Measurements from ENCODE around the gene DDB1. TPM values are rescaled to one million over a fixed set of nuclear protein-coding genes. Genes with fewer than 3 reads are reported as not detected.

DDB1 gene
- total and polyA plus RNA-seq, 2 of the 13 experiments (the other 11 are each of a cell fraction or from before 2014, with no cell fraction given): 217 to 266 TPM

- Histone ChIP-seq H3K4me2 (ENCODE audit: low read depth, low read length) (no peak overlapping the region), H2AFZ (ENCODE audit: low read length) (no peak overlapping the region), H3K79me2 (ENCODE audit: insufficient read depth, low read length) (no peaks in the 10 kb centered on the region), H3K27me3 (ENCODE audit: control insufficient read depth in 1 of 2, insufficient read depth in 2 of 2, low read length in 2 of 2) (no peaks in the 10 kb centered on the region), H3K27ac (ENCODE audit: extremely low read length, insufficient read depth, low read length) (no peak overlapping the region), H3K36me3 (replicated peaks in 1 of 2; ENCODE audit: control insufficient read depth in 1 of 2, insufficient read depth in 2 of 2, low read length in 2 of 2) (peaks cover 46 to 63% of the 10 kb centered on the region in 2 experiments), H3K9me3 (ENCODE audit: low read length) (no peaks in the 10 kb centered on the region), H3K4me1 (ENCODE audit: insufficient read depth, low read length) (no peaks in the 10 kb centered on the region), H3K4me3 (replicated peaks in 1 of 3; ENCODE audit: insufficient read depth in 1 of 3, low read depth in 2 of 3, low read length in 3 of 3) (no peak overlapping the region), H3K9ac (ENCODE audit: insufficient read depth, low read depth, low read length) (no peak overlapping the region), H4K20me1 (ENCODE audit: insufficient read depth, low read length) (peaks cover 5% of the 10 kb centered on the region; the same call in 1 of the 2 replicates)
- ATAC-seq (no peak), DNase-seq (ENCODE audit: low spot score) (no peak), FAIRE-seq (no peak)
- intact Hi-C loops (cut with micrococcal nuclease; ENCODE audit: unreplicated experiment): no loop called here
- TF ChIP-seq AGO2 (optimal IDR thresholded peaks at IDR 0.05; ENCODE audit: low read depth, low read length): peak; percentile 27
- TF ChIP-seq ZNF775 (CRISPR knock-in tag; IDR thresholded peaks at IDR 0.05; ENCODE audit: borderline replicate concordance): no peak
- 0 out of 4 replicates have a peak, but pooled peaks of 1 of the 2 experiments have one; percentile 10 for TF ChIP-seq POLR2A (IDR thresholded peaks at IDR 0.05; ENCODE audit: insufficient read depth in 1 of 2, low read depth in 2 of 2, low read length in 2 of 2)
- no peak for TF ChIP-seq TRIM22 (IDR thresholded peaks at IDR 0.05)
- TF ChIP-seq RBFOX2 (IDR thresholded peaks at IDR 0.05; ENCODE audit: low read depth, low read length): peak; percentile 23; the same call in 1 of the 2 replicates
- CTCF ChIA-PET (ENCODE audit: low intra/inter-chr PET ratio, low total read pairs): no interaction called here
- POLR2A ChIA-PET: interaction anchor here (0.7 to 1.2 kb wide), 4 partner anchors 10 to 15 kb away, joined by 3 to 9 read pairs (median 4); partner anchors contain the start of gene CYB561A3
- 97% methylated on average over 4 of the region's 14 CpGs for WGBS (ENCODE audit: low lambda C conversion rate)
- BruUV-seq (replicated peaks): no TSS peak
- in situ Hi-C loops (cut with HindIII; ENCODE audit: extremely low pct_ligation_motif_present, low pct_unique_long_range_greater_than_20kb): no loop called here
These were observed 13.3 kb upstream of the DDB1 start for GRCh38 chr11:61345954-61346843.

- intact Hi-C loops (cut with micrococcal nuclease; ENCODE audit: unreplicated experiment) (no loop called here), in situ Hi-C loops (cut with HindIII; ENCODE audit: extremely low pct_ligation_motif_present, low pct_unique_long_range_greater_than_20kb) (no loop called here)
- WGBS (ENCODE audit: low lambda C conversion rate): no CpG with 5 or more reads among the region's 4 CpGs
- ChIA-PET POLR2A (interaction anchor here (1.0 to 1.1 kb wide), 2 partner anchors 9 to 11 kb away, joined by 3 read pairs; no protein-coding TSS in a partner anchor), CTCF (ENCODE audit: low intra/inter-chr PET ratio, low total read pairs) (no interaction called here)
- H2AFZ ChIP-seq (ENCODE audit: low read length): no peak overlapping the region
- no TSS peak for BruUV-seq (replicated peaks)
- no peaks in the 10 kb centered on the region for H3K4me1 ChIP-seq (ENCODE audit: insufficient read depth, low read length)
- peaks cover 7% of the 10 kb centered on the region; the same call in 1 of the 2 replicates for H4K20me1 ChIP-seq (ENCODE audit: insufficient read depth, low read length)
- H3K27ac ChIP-seq (ENCODE audit: extremely low read length, insufficient read depth, low read length): no peak overlapping the region
- ATAC-seq (no peak), DNase-seq (ENCODE audit: low spot score) (no peak), FAIRE-seq (no peak)
- H3K27me3 ChIP-seq (ENCODE audit: control insufficient read depth in 1 of 2, insufficient read depth in 2 of 2, low read length in 2 of 2): no peaks in the 10 kb centered on the region
- no peaks in the 10 kb centered on the region for H3K79me2 ChIP-seq (ENCODE audit: insufficient read depth, low read length)
- H3K4me2 ChIP-seq (ENCODE audit: low read depth, low read length): no peak overlapping the region
- no peak overlapping the region for H3K4me3 ChIP-seq (replicated peaks in 1 of 3; ENCODE audit: insufficient read depth in 1 of 3, low read depth in 2 of 3, low read length in 3 of 3)
- H3K36me3 ChIP-seq (replicated peaks in 1 of 2; ENCODE audit: control insufficient read depth in 1 of 2, insufficient read depth in 2 of 2, low read length in 2 of 2): peaks cover 45 to 66% of the 10 kb centered on the region in 2 experiments
- H3K9ac ChIP-seq (ENCODE audit: insufficient read depth, low read depth, low read length): no peak overlapping the region
- H3K9me3 ChIP-seq (ENCODE audit: low read length): no peaks in the 10 kb centered on the region
- no peak for TF ChIP-seq ZNF549 (CRISPR knock-in tag; IDR thresholded peaks at IDR 0.05)
- no peak for TF ChIP-seq TGIF2 (CRISPR knock-in tag; IDR thresholded peaks at IDR 0.05)
- no peak for TF ChIP-seq ZNF569 (CRISPR knock-in tag; IDR thresholded peaks at IDR 0.05; ENCODE audit: borderline replicate concordance)
- TF ChIP-seq FOXA1 (IDR thresholded peaks at IDR 0.05): no peak
- TF ChIP-seq FOXA1 (CRISPR knock-in tag; IDR thresholded peaks at IDR 0.05): no peak
- TF ChIP-seq MAFG (CRISPR knock-in tag; IDR thresholded peaks at IDR 0.05): no peak
- TF ChIP-seq AGO2 (optimal IDR thresholded peaks at IDR 0.05; ENCODE audit: low read depth, low read length): peak; percentile 78
- TF ChIP-seq RBFOX2 (IDR thresholded peaks at IDR 0.05; ENCODE audit: low read depth, low read length): peak; percentile 59; the same call in 1 of the 2 replicates
- TF ChIP-seq ZNF460 (CRISPR knock-in tag; IDR thresholded peaks at IDR 0.05; ENCODE audit: borderline replicate concordance): no peak
- no peak for TF ChIP-seq TIGD3 (CRISPR knock-in tag; IDR thresholded peaks at IDR 0.05; ENCODE audit: borderline replicate concordance)
- 0 out of 2 replicates have a peak, but pooled peaks have one; percentile 18 for TF ChIP-seq PAF1 (CRISPR knock-in tag; IDR thresholded peaks at IDR 0.05)
- TF ChIP-seq ZNF367 (CRISPR knock-in tag; IDR thresholded peaks at IDR 0.05; ENCODE audit: borderline replicate concordance): no peak
These were observed 12.3 kb upstream of the DDB1 start for GRCh38 chr11:61345170-61345610.
